ENCODE measurements around the gene RAMP3. TPM values are rescaled to one million over a fixed set of nuclear protein-coding genes. Genes with fewer than 3 reads are reported as not detected.

The RAMP3 gene
- total RNA-seq, 1 donor from 2014 or later = 50.1 TPM

DNA sequence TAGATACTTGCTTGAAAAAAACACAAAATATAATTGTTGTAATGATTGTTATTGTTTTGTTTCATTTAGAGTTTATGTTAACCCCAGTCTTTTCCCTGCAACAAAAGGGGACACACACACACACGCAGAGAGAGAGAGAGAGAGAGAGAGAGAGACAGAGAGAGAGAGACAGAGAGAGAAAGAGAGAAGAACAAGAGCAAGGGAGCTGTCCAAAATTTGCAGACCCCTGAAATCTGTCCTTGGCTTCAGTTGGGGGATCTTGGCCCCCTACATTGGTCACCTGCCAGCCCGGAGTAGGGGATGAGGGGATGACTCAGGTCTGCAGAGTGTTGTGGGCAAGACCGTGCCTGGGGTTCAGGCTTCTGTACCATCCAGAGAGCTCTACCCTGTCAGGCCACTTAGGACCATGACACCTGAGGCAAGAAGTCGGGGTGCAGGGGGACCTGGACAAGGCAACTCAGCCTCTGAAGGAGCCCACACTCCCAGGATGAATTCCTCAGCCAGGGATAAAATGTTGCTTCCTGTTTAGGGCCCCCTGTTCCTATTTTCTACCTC, 73.1 kb downstream of the RAMP3 start:
- TF ChIP-seq CTCF (IDR thresholded peaks at IDR 0.05) = no peak
- no peak for TF ChIP-seq POLR2A (IDR thresholded peaks at IDR 0.05)
- TF ChIP-seq POLR2AphosphoS5 (IDR thresholded peaks at IDR 0.05; ENCODE audit: insufficient read depth in 1 of 2, low read depth in 1 of 2) = no peak
- Histone ChIP-seq H3K27ac (no peak overlapping the region), H3K9me3 (no peaks in the 10 kb centered on the region), H3K4me1 (no peaks in the 10 kb centered on the region), H3K36me3 (no peaks in the 10 kb centered on the region), H3K27me3 (no peaks in the 10 kb centered on the region), H3K4me3 (no peak overlapping the region)
- intact Hi-C loops (cut with DNase I) = no loop called here
- DNase-seq (ENCODE audit: extremely low spot score in 2 of 2) = peak in 1 of 2 donors; percentile 76

GRCh38 chr7:45233249-45233775, 75.7 kb downstream of the RAMP3 start:
- no peak overlapping the region for H3K4me3 ChIP-seq
- intact Hi-C loops (cut with DNase I) = no loop called here
- H3K4me1 ChIP-seq = no peaks in the 10 kb centered on the region
- no peaks in the 10 kb centered on the region for H3K27me3 ChIP-seq
- no peak overlapping the region for H3K27ac ChIP-seq
- H3K9me3 ChIP-seq = no peaks in the 10 kb centered on the region
- no peak for DNase-seq (ENCODE audit: extremely low spot score in 2 of 2)
- no peaks in the 10 kb centered on the region for H3K36me3 ChIP-seq
- no peak for TF ChIP-seq POLR2A (IDR thresholded peaks at IDR 0.05)
- no peak for TF ChIP-seq CTCF (IDR thresholded peaks at IDR 0.05)
- TF ChIP-seq POLR2AphosphoS5 (IDR thresholded peaks at IDR 0.05; ENCODE audit: insufficient read depth in 1 of 2, low read depth in 1 of 2) = no peak

Other genes starting within 250 kb of the RAMP3 start
- 5.2 TPM for gene MYO1G, start 178.8 kb upstream of the RAMP3 start, total RNA-seq
- gene CCM2, start 157.6 kb upstream of the RAMP3 start, total RNA-seq = 44.2 TPM
- gene NACAD, start 68.8 kb upstream of the RAMP3 start, total RNA-seq = 9.6 TPM
- gene TBRG4, start 46.1 kb upstream of the RAMP3 start, total RNA-seq = 71.2 TPM

Data from vagina (tissue), 2 donors.